A549 (cell line): ENCODE data around the gene EML4. TPM values are rescaled to one million over a fixed set of nuclear protein-coding genes. Genes with fewer than 3 reads are reported as not detected.

Experiments
- ATAC-seq, 2 experiments: fragments of 200-7000 bp in 1 of 2; fragments of >200 bp in 1 of 2; cut with Nextera tagmentation in 1 of 2; cut with Tn5 transposase in 1 of 2; 3 replicates each; pipeline versions ENCODE4 v1.8.0 to v1.9.1; 2018 to 2020; ENCODE audit warnings: mild to moderate bottlenecking in 1 of 2, moderate library complexity in 1 of 2
- CTCF ChIA-PET: fragments of 300-600 bp; sonication (Branson Sonifier 250); formaldehyde crosslinking; extraction: SDS; loops from one replicate; lab custom pipeline; 2021; ENCODE audit warnings: antibody characterized with exemption, inconsistent platforms; lab: Yijun Ruan, JAX
- POLR2A ChIA-PET: fragments of 350-600 bp; formaldehyde crosslinking; extraction: SDS; loops from one replicate; lab custom pipeline; 2021; ENCODE audit warnings: antibody characterized with exemption, inconsistent platforms; lab: Yijun Ruan, JAX
- DNase-seq, 2 experiments: peaks; one replicate each; pipeline versions ENCODE4 v3.0.0 to v3.0.0-alpha.2; 2011 to 2016; ENCODE audit warnings: low read depth in 1 of 2, low spot score in 1 of 2
- FAIRE-seq: peaks from 2 replicates; lab custom pipeline; 2011; peaks lifted over from hg19 to GRCh38; lab: Jason Lieb, UNC
- H3K27ac ChIP-seq, 2 experiments: fragments of >200 bp; sonication (Bioruptor Twin); formaldehyde crosslinking; 3 replicates each; pipeline ENCODE4 v1.5.1; 2016 to 2017
- H3K4me1 ChIP-seq: fragments of >200 bp; sonication (Bioruptor Twin); formaldehyde crosslinking; 3 replicates; pipeline ENCODE4 v1.6.1; 2016
- H3K4me2 ChIP-seq: fragments of >200 bp; sonication (Bioruptor Twin); formaldehyde crosslinking; 3 replicates; pipeline ENCODE4 v1.6.1; 2016
- H3K4me3 ChIP-seq: fragments of >200 bp; sonication (Bioruptor Twin); formaldehyde crosslinking; 3 replicates; pipeline ENCODE4 v1.5.1; 2016
- H3K9me3 ChIP-seq: fragments of >200 bp; sonication (Bioruptor Twin); formaldehyde crosslinking; 3 replicates; pipeline ENCODE4 v1.6.1; 2016
- ATOH8 ChIP-seq: fragments of 250-450 bp; sonication (Bioruptor Pico); IDR thresholded peaks from 2 replicates; pipeline ENCODE4 v1.5.0; 2020; ENCODE audit warnings: low read depth, mild to moderate bottlenecking, moderate library complexity
- BHLHE40 ChIP-seq: IDR thresholded peaks from 2 replicates; pipeline ENCODE4 v1.6.1; 2012; ENCODE audit warnings: low read depth, low read length, inconsistent platforms
- CBX8 ChIP-seq: fragments of 200-600 bp; sonication (generic); IDR thresholded peaks from 2 replicates; pipeline ENCODE4 v1.6.1; 2016
- CHD4 ChIP-seq: fragments of 200-600 bp; sonication (generic); IDR thresholded peaks from 2 replicates; pipeline ENCODE4 v1.6.1; 2016; ENCODE audit warnings: antibody characterized with exemption, mild to moderate bottlenecking, borderline replicate concordance
- EHMT2 ChIP-seq: fragments of 200-600 bp; sonication (generic); IDR thresholded peaks from 2 replicates; pipeline ENCODE4 v1.6.1; 2016; ENCODE audit warnings: antibody characterized with exemption, low read depth, mild to moderate bottlenecking, moderate library complexity
- EP300 ChIP-seq, 2 experiments: fragments of >200 bp; sonication (Bioruptor Twin); formaldehyde crosslinking; IDR thresholded peaks; 2 replicates in 1 of 2; 3 replicates in 1 of 2; pipeline ENCODE4 v1.6.1; 2016 to 2017
- FOSB ChIP-seq: fragments of 250-450 bp; sonication (Bioruptor Pico); IDR thresholded peaks from 2 replicates; pipeline ENCODE4 v1.5.0; 2020; ENCODE audit warnings: mild to moderate bottlenecking, moderate library complexity
- GATA3 ChIP-seq: IDR thresholded peaks from 2 replicates; pipeline ENCODE4 v1.6.1; 2012; ENCODE audit warnings: borderline replicate concordance
- HEYL ChIP-seq: fragments of 250-450 bp; sonication (Bioruptor Pico); IDR thresholded peaks from 2 replicates; pipeline ENCODE4 v1.8.0; 2021; ENCODE audit warnings: mild to moderate bottlenecking, moderate library complexity
- HOXA7 ChIP-seq: fragments of 250-450 bp; sonication (Bioruptor Pico); IDR thresholded peaks from 2 replicates; pipeline ENCODE4 v1.5.0; 2020; ENCODE audit warnings: mild to moderate bottlenecking, moderate library complexity
- HOXB5 ChIP-seq: fragments of 250-450 bp; sonication (Bioruptor Pico); IDR thresholded peaks from 2 replicates; pipeline ENCODE4 v1.5.0; 2020; ENCODE audit warnings: mild to moderate bottlenecking, moderate library complexity
- NFE2L2 ChIP-seq: fragments of 150-350 bp; conservative IDR thresholded peaks from 2 replicates; pipeline ENCODE4 v1.6.1; 2014; ENCODE audit warnings: low read length
- NPAS2 ChIP-seq: fragments of 250-450 bp; sonication (Bioruptor Pico); IDR thresholded peaks from 2 replicates; pipeline ENCODE4 v1.8.0; 2022; ENCODE audit warnings: mild to moderate bottlenecking, moderate library complexity, borderline replicate concordance
- PHF8 ChIP-seq: fragments of 200-600 bp; sonication (generic); IDR thresholded peaks from 2 replicates; pipeline ENCODE4 v1.6.1; 2016; ENCODE audit warnings: low read depth, mild to moderate bottlenecking, antibody characterized with exemption, moderate library complexity, borderline replicate concordance
- POLR2AphosphoS2 ChIP-seq: conservative IDR thresholded peaks from 2 replicates; pipeline ENCODE4 v1.6.1; 2012; ENCODE audit warnings: low read length, improper control_type of control experiment, inconsistent platforms
- REST ChIP-seq: fragments of 200-600 bp; sonication (generic); IDR thresholded peaks from 2 replicates; pipeline ENCODE4 v1.6.1; 2016; ENCODE audit warnings: antibody characterized with exemption, mild to moderate bottlenecking, moderate library complexity
- RFX5 ChIP-seq: fragments of 450-650 bp; IDR thresholded peaks from 2 replicates; pipeline ENCODE4 v1.7.1; 2014; ENCODE audit warnings: antibody characterized with exemption, mild to moderate bottlenecking, moderate library complexity
- SMC3 ChIP-seq: fragments of >200 bp; sonication (Bioruptor Twin); formaldehyde crosslinking; IDR thresholded peaks from 3 replicates; pipeline ENCODE4 v1.6.1; 2018; ENCODE audit warnings: inconsistent platforms
- TP53 ChIP-seq: fragments of 250-450 bp; sonication (Bioruptor Pico); IDR thresholded peaks from 2 replicates; pipeline ENCODE4 v1.5.0; 2021; ENCODE audit warnings: mild to moderate bottlenecking, moderate library complexity
- USF2 ChIP-seq: fragments of 450-650 bp; IDR thresholded peaks from 2 replicates; pipeline ENCODE4 v1.6.1; 2014; ENCODE audit warnings: antibody characterized with exemption
- ZSCAN20 ChIP-seq: fragments of 250-450 bp; sonication (Bioruptor Pico); IDR thresholded peaks from 2 replicates; pipeline ENCODE4 v1.8.0; 2022; ENCODE audit warnings: mild to moderate bottlenecking, moderate library complexity
- WGBS: methylation state at CpG from one replicate; pipeline ENCODE4 v1.1.6; 2017; ENCODE audit errors: missing lambda C conversion rate; 5-methylcytosine and 5-hydroxymethylcytosine counted together
- polyA plus RNA-seq, 4 experiments: library from polyadenylated mRNA; depleted of rRNA in 3 of 4; stranded (reverse); fragments of >200 nt; fragmentation: RNase III in 1 of 4; extraction: RNeasy Plus Mini Kit Qiagen cat#74134 plus additional on column Dnase treatment in 1 of 4; gene quantifications; 2 replicates in 3 of 4; 3 replicates in 1 of 4; pipeline ENCODE4 v1.2.3, GENCODE V29; 2011 to 2017
- TF ChIP-seq, protein P1 (sequence below): IDR thresholded peaks from 2 replicates; pipeline ENCODE4 v1.6.1; 2012
- TF ChIP-seq, protein P2 (sequence below): IDR thresholded peaks from 2 replicates; pipeline ENCODE4 v1.6.1; 2012; ENCODE audit warnings: low read depth, borderline replicate concordance

Gene EML4
- polyA plus RNA-seq, 2 of the 4 experiments (the other 2 are of a cell fraction): 34.6 to 130 TPM

GRCh38 chr2:42290005-42290404 lies 120.9 kb downstream of the EML4 start (continued):
- TF ChIP-seq REST (no peak), FOSB (no peak), SMC3 (no peak)

DNA sequence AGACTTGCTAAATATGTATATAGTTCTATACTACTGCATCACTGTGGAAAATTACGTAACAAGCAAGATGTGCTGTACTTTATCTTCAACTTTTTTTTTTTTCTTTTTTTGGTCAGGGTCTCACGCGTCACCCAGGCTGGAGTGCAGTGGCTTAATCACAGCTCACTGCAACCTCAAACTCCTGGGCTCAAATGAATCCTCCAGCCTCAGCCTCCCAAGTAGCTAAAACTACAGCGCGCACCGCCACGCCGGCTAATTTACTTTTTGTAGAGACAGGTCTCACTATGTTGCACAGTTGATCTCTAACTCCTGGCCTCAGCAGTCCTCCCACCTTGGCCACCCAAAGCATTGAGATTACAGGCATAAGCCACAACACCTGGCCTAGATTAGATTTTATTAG lies 123.9 kb downstream of the EML4 start:
- Histone ChIP-seq H3K9me3 (no peaks in the 10 kb centered on the region), H3K27ac (no peak overlapping the region), H3K4me2 (no peak overlapping the region), H3K4me3 (no peak overlapping the region)
- no peak for ATAC-seq
- TF ChIP-seq HOXB5 (CRISPR knock-in tag): no peak
- no peak for TF ChIP-seq CHD4
- no peak for TF ChIP-seq EHMT2
- TF ChIP-seq POLR2AphosphoS2: no peak
- TF ChIP-seq, protein P1, sequence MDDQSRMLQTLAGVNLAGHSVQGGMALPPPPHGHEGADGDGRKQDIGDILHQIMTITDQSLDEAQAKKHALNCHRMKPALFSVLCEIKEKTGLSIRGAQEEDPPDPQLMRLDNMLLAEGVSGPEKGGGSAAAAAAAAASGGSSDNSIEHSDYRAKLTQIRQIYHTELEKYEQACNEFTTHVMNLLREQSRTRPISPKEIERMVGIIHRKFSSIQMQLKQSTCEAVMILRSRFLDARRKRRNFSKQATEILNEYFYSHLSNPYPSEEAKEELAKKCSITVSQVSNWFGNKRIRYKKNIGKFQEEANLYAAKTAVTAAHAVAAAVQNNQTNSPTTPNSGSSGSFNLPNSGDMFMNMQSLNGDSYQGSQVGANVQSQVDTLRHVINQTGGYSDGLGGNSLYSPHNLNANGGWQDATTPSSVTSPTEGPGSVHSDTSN: no peak
- TF ChIP-seq HEYL (CRISPR knock-in tag): no peak
- TF ChIP-seq, protein P2, sequence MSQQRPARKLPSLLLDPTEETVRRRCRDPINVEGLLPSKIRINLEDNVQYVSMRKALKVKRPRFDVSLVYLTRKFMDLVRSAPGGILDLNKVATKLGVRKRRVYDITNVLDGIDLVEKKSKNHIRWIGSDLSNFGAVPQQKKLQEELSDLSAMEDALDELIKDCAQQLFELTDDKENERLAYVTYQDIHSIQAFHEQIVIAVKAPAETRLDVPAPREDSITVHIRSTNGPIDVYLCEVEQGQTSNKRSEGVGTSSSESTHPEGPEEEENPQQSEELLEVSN: no peak
- TF ChIP-seq SMC3: no peak
- TF ChIP-seq RFX5: no peak
- no peak for TF ChIP-seq USF2
- no peak for TF ChIP-seq BHLHE40
- no peak for TF ChIP-seq PHF8
- TF ChIP-seq CBX8: no peak
- no peak for TF ChIP-seq TP53 (CRISPR knock-in tag)
- TF ChIP-seq EP300 (IDR thresholded peaks at IDR 0.05): no peak
- no peak for TF ChIP-seq NPAS2
- TF ChIP-seq, all 56 proteins: peak for 0
- WGBS: 98% methylated on average over 8 of the region's 8 CpGs
- POLR2A ChIA-PET: no interaction called here
- CTCF ChIA-PET: no interaction called here
- no peak for DNase-seq
- H3K4me1 ChIP-seq: no peaks in the 10 kb centered on the region
- FAIRE-seq: no peak

DNA sequence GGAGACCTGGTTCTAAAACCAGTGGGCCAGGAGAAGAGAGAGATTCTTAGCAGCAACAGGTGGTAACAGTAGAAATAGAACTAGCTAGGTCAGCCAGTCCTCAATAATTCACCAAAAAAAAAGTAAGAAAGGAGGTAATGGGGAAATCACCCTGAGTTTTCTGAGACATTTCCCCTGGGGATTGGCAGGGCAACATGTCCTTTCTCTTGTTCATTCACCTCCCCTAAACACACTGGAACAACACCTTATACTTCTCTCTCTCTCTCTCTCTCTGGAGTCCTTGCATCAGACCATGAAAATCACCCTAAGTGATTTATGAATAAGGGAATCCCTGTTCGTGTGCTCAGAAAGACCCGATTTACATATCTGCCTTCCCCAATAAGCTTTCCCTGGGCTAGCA lies 127.1 kb downstream of the EML4 start:
- POLR2A ChIA-PET: interaction anchor here (0.5 kb wide), 1 partner anchor 263 kb away, joined by 3 read pairs; no protein-coding TSS in a partner anchor
- Histone ChIP-seq H3K4me2 (no peak overlapping the region), H3K4me1 (no peaks in the 10 kb centered on the region)
- DNase-seq: no peak
- ATAC-seq: no peak
- 92% methylated on average over 2 of the region's 2 CpGs for WGBS
- TF ChIP-seq ZSCAN20 (CRISPR knock-in tag) (no peak), HOXA7 (no peak), NFE2L2 (no peak), EP300 (IDR thresholded peaks at IDR 0.05) (no peak), CHD4 (no peak), CBX8 (no peak), ATOH8 (CRISPR knock-in tag) (no peak), GATA3 (no peak)
- TF ChIP-seq, all 56 proteins: peak for 0
- no peak overlapping the region for H3K27ac ChIP-seq
- FAIRE-seq: no peak
- CTCF ChIA-PET: interaction anchor here (1.3 kb wide), 1 partner anchor 427 kb away, joined by 3 read pairs; no protein-coding TSS in a partner anchor
- no peak overlapping the region for H3K4me3 ChIP-seq
- H3K9me3 ChIP-seq: no peaks in the 10 kb centered on the region
